Thyroid gland (tissue), 4 donors: Measurements from ENCODE around the gene NUDT1.

Source experiments
- POLR2A ChIP-seq, 2 donors: fragments of 450-650 bp; IDR thresholded peaks; one replicate each; pipeline ENCODE4 v1.6.1; 2017; ENCODE audit warnings: antibody characterized with exemption in 2 of 2, mild to moderate bottlenecking in 2 of 2, moderate library complexity in 1 of 2
- TF ChIP-seq, protein P1 (sequence below), 6 experiments: fragments of 200-600 bp in 3 of 6; fragments of 450-650 bp in 3 of 6; sonication (generic) in 3 of 6; IDR thresholded peaks; one replicate each; pipeline ENCODE4 v1.5.1; 2016 to 2019; ENCODE audit warnings: antibody characterized with exemption in 6 of 6, mild to moderate bottlenecking in 2 of 6, inconsistent platforms in 1 of 6, moderate library complexity in 1 of 6

GRCh38 chr7:2271273-2272026, 29.4 kb downstream of the NUDT1 start:
- TF ChIP-seq, protein P1, sequence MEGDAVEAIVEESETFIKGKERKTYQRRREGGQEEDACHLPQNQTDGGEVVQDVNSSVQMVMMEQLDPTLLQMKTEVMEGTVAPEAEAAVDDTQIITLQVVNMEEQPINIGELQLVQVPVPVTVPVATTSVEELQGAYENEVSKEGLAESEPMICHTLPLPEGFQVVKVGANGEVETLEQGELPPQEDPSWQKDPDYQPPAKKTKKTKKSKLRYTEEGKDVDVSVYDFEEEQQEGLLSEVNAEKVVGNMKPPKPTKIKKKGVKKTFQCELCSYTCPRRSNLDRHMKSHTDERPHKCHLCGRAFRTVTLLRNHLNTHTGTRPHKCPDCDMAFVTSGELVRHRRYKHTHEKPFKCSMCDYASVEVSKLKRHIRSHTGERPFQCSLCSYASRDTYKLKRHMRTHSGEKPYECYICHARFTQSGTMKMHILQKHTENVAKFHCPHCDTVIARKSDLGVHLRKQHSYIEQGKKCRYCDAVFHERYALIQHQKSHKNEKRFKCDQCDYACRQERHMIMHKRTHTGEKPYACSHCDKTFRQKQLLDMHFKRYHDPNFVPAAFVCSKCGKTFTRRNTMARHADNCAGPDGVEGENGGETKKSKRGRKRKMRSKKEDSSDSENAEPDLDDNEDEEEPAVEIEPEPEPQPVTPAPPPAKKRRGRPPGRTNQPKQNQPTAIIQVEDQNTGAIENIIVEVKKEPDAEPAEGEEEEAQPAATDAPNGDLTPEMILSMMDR (IDR thresholded peaks at IDR 0.05): no peak
- no peak for TF ChIP-seq POLR2A (IDR thresholded peaks at IDR 0.05)
